Measurements from ENCODE around the gene TMEM79.
A peak's percentile ranks its signal among the peaks of the same experiment; 100 is the strongest.

TMEM79 gene, protein sequence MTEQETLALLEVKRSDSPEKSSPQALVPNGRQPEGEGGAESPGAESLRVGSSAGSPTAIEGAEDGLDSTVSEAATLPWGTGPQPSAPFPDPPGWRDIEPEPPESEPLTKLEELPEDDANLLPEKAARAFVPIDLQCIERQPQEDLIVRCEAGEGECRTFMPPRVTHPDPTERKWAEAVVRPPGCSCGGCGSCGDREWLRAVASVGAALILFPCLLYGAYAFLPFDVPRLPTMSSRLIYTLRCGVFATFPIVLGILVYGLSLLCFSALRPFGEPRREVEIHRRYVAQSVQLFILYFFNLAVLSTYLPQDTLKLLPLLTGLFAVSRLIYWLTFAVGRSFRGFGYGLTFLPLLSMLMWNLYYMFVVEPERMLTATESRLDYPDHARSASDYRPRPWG

DNA sequence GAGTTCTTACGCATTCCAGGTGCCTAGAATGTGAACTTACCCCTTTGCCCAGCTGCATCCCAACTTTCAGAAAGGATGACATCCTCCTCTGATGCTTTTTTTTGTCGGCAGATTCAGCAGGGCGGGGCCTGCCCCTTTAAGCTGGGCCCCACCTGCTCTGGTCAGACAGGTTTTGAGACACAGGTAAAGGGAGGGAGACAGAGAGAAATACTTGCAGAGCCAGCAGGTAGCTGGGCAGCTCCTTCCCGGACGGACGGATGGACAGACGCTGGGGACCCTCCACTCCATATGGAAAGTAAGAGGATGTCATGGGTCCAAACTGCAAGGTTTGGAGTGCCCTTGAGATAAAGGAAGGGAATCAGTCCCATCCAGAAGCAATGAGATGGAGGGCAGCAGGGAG is at the start of gene TMEM79:
TMEM79 (plus strand) TSS at position 214 of the 400 bp plus-strand sequence. CDS start 902 bp downstream, outside the sequence.
- peak within 1 kb of the TSS; percentile 94 for H3K27ac Mint-ChIP-seq
- no peaks in the 10 kb centered on the region for H3K9me3 Mint-ChIP-seq
- peaks cover 71% of the 10 kb centered on the region for H3K36me3 Mint-ChIP-seq (ENCODE audit: low read depth)
- peak within 1 kb of the TSS; percentile 88 for H3K4me3 Mint-ChIP-seq
- no peak for DNase-seq
- H3K27me3 Mint-ChIP-seq = no peaks in the 10 kb centered on the region
- peaks cover 39% of the 10 kb centered on the region for H3K4me1 Mint-ChIP-seq (ENCODE audit: low read depth)

DNA sequence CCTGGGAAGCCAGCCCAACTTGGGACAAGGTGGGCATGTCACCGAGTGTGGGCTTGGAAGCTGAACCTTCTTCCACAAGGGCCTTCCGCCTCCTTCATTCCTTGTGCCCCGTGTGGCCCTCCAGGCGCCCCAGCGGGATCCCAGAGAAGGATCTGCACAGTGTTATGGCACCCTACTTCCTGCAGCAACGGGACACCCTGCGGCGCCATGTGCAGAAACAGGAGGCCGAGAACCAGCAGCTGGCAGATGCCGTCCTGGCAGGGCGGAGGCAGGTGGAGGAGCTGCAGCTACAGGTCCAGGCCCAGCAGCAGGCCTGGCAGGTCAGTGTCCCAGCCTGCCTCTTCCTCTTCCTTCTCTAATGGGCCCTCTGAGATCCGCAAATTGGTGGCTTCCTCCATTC is 48.0 kb upstream of the TMEM79 start:
- peaks cover 88% of the 10 kb centered on the region for H3K36me3 Mint-ChIP-seq (ENCODE audit: low read depth)
- no peaks in the 10 kb centered on the region for H3K27me3 Mint-ChIP-seq
- H3K4me1 Mint-ChIP-seq (ENCODE audit: low read depth) = peaks cover 15% of the 10 kb centered on the region
- no peak overlapping the region for H3K4me3 Mint-ChIP-seq
- no peak overlapping the region for H3K27ac Mint-ChIP-seq
- DNase-seq = no peak
- no peaks in the 10 kb centered on the region for H3K9me3 Mint-ChIP-seq

DNA sequence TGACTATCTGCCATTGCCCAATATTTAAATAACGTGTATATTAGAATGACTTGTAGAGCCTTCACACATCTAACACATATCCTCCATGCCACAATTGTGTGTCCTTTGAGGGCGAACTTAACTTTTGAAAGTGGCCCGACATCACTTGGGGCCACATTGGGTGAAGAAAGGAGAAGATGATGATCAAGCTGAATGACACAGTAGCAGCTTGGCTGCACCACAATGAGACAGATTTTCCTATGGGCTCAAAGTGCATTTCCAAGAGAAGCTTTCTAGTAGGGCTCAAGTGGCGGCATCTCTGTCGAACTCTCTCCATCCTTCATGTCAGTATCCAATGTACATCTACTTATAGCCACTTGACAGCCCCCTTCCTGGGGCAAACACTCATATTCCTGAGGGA is 45.9 kb upstream of the TMEM79 start:
- Mint-ChIP-seq H3K27ac (no peak overlapping the region), H3K4me3 (no peak overlapping the region)

DNA sequence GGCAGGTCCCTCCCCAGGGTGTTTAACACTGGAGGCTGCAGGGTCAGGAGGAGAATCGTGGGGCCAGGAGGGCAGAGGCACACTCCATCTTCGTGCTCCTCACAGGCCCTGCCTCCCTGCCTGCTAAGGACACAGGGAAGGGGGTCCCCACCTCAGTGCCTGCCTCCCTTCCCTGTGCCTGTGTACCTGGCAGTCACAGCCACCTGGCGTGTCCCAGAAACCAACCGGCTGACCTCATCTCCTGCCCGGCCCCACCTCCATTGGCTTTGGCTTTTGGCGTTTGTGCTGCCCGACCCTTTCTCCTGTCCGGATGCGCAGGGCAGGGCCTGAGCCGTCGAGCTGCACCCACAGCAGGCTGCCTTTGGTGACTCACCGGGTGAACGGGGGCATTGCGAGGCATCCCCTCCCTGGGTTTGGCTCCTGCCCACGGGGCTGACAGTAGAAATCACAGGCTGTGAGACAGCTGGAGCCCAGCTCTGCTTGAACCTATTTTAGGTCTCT is 42.8 kb upstream of the TMEM79 start:
- Mint-ChIP-seq H3K4me3 (no peak overlapping the region), H3K27ac (no peak overlapping the region), H3K27me3 (no peaks in the 10 kb centered on the region), H3K9me3 (no peaks in the 10 kb centered on the region), H3K36me3 (ENCODE audit: low read depth) (peaks cover 62% of the 10 kb centered on the region), H3K4me1 (ENCODE audit: low read depth) (peaks cover 28% of the 10 kb centered on the region)
- DNase-seq = no peak

More for the DNA sequence above, 45.9 kb upstream of the TMEM79 start:
- Mint-ChIP-seq H3K4me1 (ENCODE audit: low read depth) (peaks cover 10% of the 10 kb centered on the region), H3K36me3 (ENCODE audit: low read depth) (peaks cover 88% of the 10 kb centered on the region), H3K9me3 (no peaks in the 10 kb centered on the region), H3K27me3 (no peaks in the 10 kb centered on the region)
- no peak for DNase-seq

DNA sequence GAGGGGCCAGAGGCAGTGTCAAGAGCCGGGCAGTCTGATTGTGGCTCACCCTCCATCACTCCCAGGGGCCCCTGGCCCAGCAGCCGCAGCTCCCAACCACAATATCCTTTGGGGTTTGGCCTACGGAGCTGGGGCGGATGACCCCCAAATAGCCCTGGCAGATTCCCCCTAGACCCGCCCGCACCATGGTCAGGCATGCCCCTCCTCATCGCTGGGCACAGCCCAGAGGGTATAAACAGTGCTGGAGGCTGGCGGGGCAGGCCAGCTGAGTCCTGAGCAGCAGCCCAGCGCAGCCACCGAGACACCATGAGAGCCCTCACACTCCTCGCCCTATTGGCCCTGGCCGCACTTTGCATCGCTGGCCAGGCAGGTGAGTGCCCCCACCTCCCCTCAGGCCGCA is 42.2 kb upstream of the TMEM79 start, which contains the start of gene BGLAP:
BGLAP (plus strand) TSS at position 259 of the 400 bp plus-strand sequence; CDS start at position 307, 48 bp downstream.
- H3K27me3 Mint-ChIP-seq = no peaks in the 10 kb centered on the region
- H3K4me3 Mint-ChIP-seq = no peak within 1 kb of the TSS
- peak within 1 kb of the TSS; percentile 63 for H3K27ac Mint-ChIP-seq
- no peak for DNase-seq
- H3K4me1 Mint-ChIP-seq (ENCODE audit: low read depth) = peaks cover 30% of the 10 kb centered on the region
- peaks cover 56% of the 10 kb centered on the region for H3K36me3 Mint-ChIP-seq (ENCODE audit: low read depth)
- H3K9me3 Mint-ChIP-seq = no peaks in the 10 kb centered on the region

DNA sequence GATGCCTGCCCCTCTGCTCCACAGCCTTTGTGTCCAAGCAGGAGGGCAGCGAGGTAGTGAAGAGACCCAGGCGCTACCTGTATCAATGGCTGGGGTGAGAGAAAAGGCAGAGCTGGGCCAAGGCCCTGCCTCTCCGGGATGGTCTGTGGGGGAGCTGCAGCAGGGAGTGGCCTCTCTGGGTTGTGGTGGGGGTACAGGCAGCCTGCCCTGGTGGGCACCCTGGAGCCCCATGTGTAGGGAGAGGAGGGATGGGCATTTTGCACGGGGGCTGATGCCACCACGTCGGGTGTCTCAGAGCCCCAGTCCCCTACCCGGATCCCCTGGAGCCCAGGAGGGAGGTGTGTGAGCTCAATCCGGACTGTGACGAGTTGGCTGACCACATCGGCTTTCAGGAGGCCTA is 41.4 kb upstream of the TMEM79 start:
- Mint-ChIP-seq H3K36me3 (ENCODE audit: low read depth) (peaks cover 51% of the 10 kb centered on the region), H3K4me1 (ENCODE audit: low read depth) (peaks cover 29% of the 10 kb centered on the region), H3K27ac (peak overlapping the region; percentile 63), H3K4me3 (no peak overlapping the region), H3K27me3 (no peaks in the 10 kb centered on the region), H3K9me3 (no peaks in the 10 kb centered on the region)
- no peak for DNase-seq

DNA sequence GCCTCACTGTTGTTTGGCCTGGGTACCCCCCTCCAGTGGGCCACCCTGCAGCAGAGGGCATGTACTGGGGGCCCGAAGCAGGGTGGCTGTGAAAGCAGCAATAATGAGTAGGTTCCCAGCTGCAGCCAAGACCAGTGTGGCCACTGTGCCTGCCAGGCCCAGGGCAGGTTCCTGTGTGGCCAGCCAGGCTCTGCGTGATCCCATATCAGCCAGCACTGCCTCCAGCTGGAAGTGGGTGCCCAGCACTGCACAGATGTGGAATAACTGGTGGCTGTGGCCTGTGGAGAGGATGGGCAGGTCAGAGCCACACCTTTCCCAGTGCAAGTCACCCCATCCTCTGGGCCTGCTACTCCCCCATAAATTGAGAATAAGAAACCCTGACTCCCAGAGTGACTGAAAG is 40.0 kb upstream of the TMEM79 start:
- H3K27ac Mint-ChIP-seq = peak overlapping the region; percentile 65
- peaks cover 43% of the 10 kb centered on the region for H3K36me3 Mint-ChIP-seq (ENCODE audit: low read depth)
- no peaks in the 10 kb centered on the region for H3K27me3 Mint-ChIP-seq
- no peak overlapping the region for H3K4me3 Mint-ChIP-seq
- H3K4me1 Mint-ChIP-seq (ENCODE audit: low read depth) = peaks cover 22% of the 10 kb centered on the region
- no peaks in the 10 kb centered on the region for H3K9me3 Mint-ChIP-seq
- no peak for DNase-seq

DNA sequence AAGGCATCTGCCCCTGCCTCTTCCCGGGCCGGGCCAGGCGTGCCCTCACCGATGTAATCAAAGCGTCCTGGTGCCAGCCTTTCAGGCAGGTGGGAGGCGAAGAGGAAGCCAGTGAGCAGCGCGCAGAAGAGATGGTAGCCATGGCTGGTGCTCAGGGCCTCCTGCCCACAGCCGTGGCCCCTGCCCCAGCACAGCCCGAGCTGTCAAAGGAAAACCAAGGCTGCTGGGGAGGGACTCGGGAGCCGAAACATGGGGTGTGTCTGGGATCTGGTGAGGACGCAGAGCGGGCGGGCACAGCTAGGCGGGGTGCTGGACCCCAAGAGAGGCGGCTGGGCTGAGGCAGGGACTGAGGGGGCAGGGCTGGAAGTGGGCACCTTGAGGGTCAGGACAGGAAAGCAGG is 39.4 kb upstream of the TMEM79 start:
- peaks cover 22% of the 10 kb centered on the region for H3K4me1 Mint-ChIP-seq (ENCODE audit: low read depth)
- H3K27ac Mint-ChIP-seq = peak overlapping the region; percentile 86
- no peaks in the 10 kb centered on the region for H3K9me3 Mint-ChIP-seq
- H3K27me3 Mint-ChIP-seq = no peaks in the 10 kb centered on the region
- H3K36me3 Mint-ChIP-seq (ENCODE audit: low read depth) = peaks cover 43% of the 10 kb centered on the region
- no peak for DNase-seq
- H3K4me3 Mint-ChIP-seq = peak overlapping the region; percentile 63

DNA sequence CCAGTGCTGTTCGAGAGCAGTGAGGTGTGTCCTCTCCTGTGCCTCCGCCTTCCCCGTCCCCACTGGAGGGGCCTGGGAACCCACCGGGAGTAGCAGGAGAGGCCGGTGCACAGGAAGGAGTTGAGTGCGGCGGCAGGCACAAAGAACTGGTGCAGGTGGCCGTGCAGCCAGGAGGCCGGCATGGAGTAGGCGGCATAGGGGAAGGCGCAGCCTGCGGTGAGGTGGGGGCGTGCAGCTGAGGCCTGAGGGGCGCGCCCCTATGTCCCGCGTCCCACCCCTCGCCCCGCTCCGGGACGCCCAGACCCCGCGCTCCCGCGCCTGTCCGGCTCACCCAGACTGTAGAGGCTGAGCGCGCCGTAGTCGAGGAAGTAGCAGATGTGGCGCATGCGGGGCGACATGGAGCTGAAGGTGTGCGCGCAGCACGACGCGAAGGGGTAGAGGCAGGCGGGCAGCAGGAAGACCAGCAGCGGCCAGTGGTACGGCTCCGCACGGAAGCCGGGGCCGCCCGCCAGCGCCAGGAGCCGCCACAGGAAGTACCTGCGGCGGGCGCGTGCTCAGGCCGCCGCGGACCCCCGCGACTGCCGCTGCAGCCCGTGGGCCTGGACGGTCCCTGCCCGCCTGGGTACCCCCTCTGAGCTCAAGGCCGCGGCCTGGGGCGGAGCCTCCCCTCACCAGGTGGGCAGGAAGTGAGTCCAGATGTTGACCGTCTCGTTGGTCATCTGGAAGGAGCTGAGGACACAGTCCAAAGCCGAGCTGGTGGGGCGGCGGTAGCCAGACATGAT is 38.5 kb upstream of the TMEM79 start:
- Mint-ChIP-seq H3K4me1 (ENCODE audit: low read depth) (peaks cover 22% of the 10 kb centered on the region), H3K36me3 (ENCODE audit: low read depth) (peaks cover 45% of the 10 kb centered on the region), H3K4me3 (peak overlapping the region; percentile 63), H3K9me3 (no peaks in the 10 kb centered on the region), H3K27me3 (no peaks in the 10 kb centered on the region), H3K27ac (peak overlapping the region; percentile 86)
- DNase-seq = peak; percentile 69

DNA sequence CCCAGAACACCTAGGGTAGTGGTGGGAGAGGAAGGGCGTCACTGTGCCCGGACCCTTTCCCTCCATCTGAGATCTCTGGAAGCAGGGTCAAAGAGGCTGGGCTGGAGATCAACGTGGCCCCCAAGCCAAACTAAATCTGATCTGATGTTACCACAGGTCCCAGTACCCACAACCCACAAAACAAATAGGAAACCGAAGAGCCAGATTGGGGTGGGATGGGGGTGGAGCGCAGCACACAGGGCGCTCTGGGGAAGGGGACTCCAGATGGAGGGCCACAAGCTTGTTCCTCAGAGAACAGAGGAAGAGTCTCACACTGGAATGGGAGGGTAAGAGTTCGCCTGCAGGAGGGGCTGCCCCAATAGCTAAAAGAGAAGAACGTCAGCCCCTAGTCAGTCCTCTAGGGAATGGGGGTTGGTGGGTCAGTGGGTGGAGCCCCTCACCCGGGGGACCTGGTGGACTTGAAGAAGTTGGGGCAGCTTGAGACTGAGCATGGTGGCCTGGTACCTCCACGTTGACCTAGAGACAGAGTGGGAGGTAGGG is 37.8 kb upstream of the TMEM79 start:
- Mint-ChIP-seq H3K4me1 (ENCODE audit: low read depth) (peaks cover 22% of the 10 kb centered on the region), H3K36me3 (ENCODE audit: low read depth) (peaks cover 46% of the 10 kb centered on the region), H3K27me3 (no peaks in the 10 kb centered on the region), H3K27ac (peak overlapping the region; percentile 8), H3K4me3 (no peak overlapping the region), H3K9me3 (no peaks in the 10 kb centered on the region)
- peak; percentile 47 for DNase-seq

DNA sequence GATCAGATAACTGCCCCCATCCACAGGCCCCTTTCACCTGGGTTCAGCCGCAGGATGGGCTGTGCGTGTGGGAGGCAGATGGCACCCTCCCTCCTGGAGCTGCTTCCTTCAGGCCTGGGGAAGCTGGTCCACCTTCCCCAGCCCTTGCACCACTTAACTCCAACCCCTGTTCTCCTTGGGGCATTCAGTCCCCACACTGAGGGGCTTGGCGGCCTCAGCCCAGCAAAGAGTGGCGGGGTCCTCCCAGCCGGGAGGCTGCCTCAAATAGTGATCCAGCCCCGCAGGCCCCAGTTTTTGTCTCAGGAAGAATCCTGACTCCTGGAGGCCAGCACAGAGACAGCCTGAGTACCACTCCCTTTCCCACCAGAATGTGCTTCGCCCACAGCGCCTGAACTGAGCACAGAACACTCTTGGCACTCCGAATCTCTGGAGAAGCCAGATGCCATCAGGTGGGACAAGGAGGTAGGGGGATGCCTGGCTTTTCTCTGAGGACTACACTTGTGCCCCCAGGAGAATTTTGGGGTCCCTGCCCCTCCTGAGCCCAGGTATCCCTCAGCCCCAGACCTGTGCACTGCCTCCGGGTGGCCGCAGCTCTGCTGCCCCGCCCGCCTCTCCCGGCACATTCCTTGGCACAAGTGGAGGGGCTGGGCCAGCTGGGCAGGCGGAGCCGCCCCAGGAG is 37.2 kb upstream of the TMEM79 start:
- peak overlapping the region; percentile 37 for H3K27ac Mint-ChIP-seq
- H3K9me3 Mint-ChIP-seq = no peaks in the 10 kb centered on the region
- peaks cover 22% of the 10 kb centered on the region for H3K4me1 Mint-ChIP-seq (ENCODE audit: low read depth)
- H3K4me3 Mint-ChIP-seq = no peak overlapping the region
- H3K27me3 Mint-ChIP-seq = no peaks in the 10 kb centered on the region
- DNase-seq = peak; percentile 46
- H3K36me3 Mint-ChIP-seq (ENCODE audit: low read depth) = peaks cover 46% of the 10 kb centered on the region

DNA sequence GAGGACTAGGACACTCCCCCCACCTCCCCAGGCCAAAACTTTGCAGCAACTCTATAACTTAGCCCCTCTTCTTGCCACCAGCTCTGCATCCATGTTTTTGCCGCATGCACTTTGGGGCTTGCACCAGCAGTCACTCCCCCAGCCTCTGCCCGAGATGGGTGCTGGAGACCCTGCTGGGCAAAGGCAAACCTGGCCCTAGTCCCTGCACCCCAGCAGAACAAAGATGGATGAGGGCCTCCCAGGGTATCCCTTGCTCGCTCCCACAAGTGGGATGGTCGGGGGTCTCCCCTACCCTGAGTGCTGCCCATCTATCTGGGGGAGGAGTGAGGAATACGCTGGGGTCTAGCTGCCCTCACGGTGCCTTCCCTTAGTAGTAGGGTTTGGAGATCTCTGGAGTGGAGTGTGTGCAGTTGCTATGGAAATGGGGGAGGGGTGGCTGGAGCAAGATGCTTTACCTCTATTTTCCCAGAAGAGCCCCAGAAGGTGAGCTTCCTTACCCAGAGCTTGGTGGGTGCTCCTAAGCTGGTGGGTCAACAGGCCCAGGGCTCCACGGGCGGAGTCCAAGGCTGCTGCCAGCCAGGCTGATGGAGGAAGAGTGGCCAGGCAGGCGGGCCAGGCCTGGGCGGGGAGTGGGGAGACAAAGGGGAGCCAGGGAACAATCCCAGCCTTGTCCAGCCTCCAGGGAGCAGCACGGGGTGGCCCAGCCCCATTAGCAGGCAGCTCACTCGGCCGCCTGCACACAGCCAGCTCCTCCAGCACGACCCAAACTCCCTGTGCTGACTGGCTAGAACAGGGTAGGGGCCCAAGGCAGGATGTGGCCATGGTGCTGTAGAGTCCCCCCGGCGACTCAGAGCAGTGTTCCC is 36.4 kb upstream of the TMEM79 start, which contains the start of gene PAQR6:
PAQR6 (minus strand) TSS at position 597 of the 863 bp plus-strand sequence. CDS start 1,325 bp downstream, outside the sequence.
- DNase-seq = peak; percentile 44
- Mint-ChIP-seq H3K36me3 (ENCODE audit: low read depth) (peaks cover 51% of the 10 kb centered on the region), H3K27ac (peak within 1 kb of the TSS; percentile 74), H3K27me3 (no peaks in the 10 kb centered on the region), H3K4me1 (ENCODE audit: low read depth) (peaks cover 22% of the 10 kb centered on the region), H3K9me3 (no peaks in the 10 kb centered on the region), H3K4me3 (no peak within 1 kb of the TSS)

DNA sequence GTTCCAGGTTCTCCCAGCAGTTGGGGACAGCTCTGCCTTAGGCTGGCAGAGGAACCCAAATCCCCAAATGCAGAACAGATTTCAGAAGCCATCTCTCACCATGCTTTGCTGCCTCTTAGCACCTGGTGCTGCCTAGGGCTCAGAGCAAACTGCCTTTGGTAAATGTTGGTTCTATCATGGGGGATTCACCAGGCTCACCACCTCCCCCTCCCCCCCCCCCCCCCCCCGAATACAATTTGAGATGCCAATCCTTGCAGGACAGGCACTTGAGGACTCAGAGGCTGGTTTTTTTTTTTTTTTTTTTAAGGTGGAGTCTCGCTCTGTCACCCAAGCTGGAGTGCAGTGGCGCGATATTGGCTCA is 35.8 kb upstream of the TMEM79 start:
- Mint-ChIP-seq H3K27me3 (no peaks in the 10 kb centered on the region), H3K4me3 (no peak overlapping the region), H3K36me3 (ENCODE audit: low read depth) (peaks cover 54% of the 10 kb centered on the region), H3K4me1 (ENCODE audit: low read depth) (peaks cover 22% of the 10 kb centered on the region), H3K27ac (no peak overlapping the region), H3K9me3 (no peaks in the 10 kb centered on the region)
- no peak for DNase-seq
